B cell (primary cell): Measurements from ENCODE around the gene DCPS. TPM values are rescaled to one million over a fixed set of nuclear protein-coding genes. Genes with fewer than 3 reads are reported as not detected.

ENCODE experiments used
- ATAC-seq: fragments of 200-7000 bp; cut with Tn5 transposase; one replicate; pipeline ENCODE4 v1.10.0; 2021; ENCODE audit warnings: low read depth, mild to moderate bottlenecking, moderate number of reproducible peaks, moderate library complexity
- CTCF ChIA-PET: fragments of 350-600 bp; sonication (Branson Sonifier 250); formaldehyde crosslinking; loops from one replicate; lab custom pipeline; 2021; ENCODE audit warnings: antibody characterized with exemption, inconsistent platforms; lab: Charles Lee
- POLR2A ChIA-PET: fragments of 350-600 bp; sonication (Branson Sonifier 250); formaldehyde crosslinking; loops from one replicate; lab custom pipeline; 2021; ENCODE audit warnings: antibody characterized with exemption; lab: Charles Lee
- DNase-seq: peaks from one replicate; pipeline ENCODE4 v3.0.0; 2013
- H2AFZ ChIP-seq: 2 replicates; pipeline ENCODE4 v1.6.1; 2012; ENCODE audit warnings: mild to moderate bottlenecking, low read depth, low read length; ENCODE audit not compliant: insufficient read depth, poor library complexity, severe bottlenecking
- H3K27ac ChIP-seq, 2 donors: 1 replicate in 1 of 2; 2 replicates in 1 of 2; pipeline ENCODE4 v1.5.1; 2012 to 2013; ENCODE audit warnings: low read length in 2 of 2, mild to moderate bottlenecking in 2 of 2, moderate library complexity in 1 of 2
- H3K27me3 ChIP-seq, 4 experiments: fragments of 200-600 bp in 1 of 4; sonication (generic) in 1 of 4; replicated peaks in 1 of 4; 1 replicate in 2 of 4; 2 replicates in 2 of 4; pipeline versions ENCODE4 v1.6.1 to v1.7.0; 2013 to 2016; ENCODE audit warnings: low read length in 3 of 4, mild to moderate bottlenecking in 2 of 4, mixed read lengths in 1 of 4, moderate library complexity in 1 of 4; ENCODE audit not compliant: insufficient read depth in 4 of 4, control insufficient read depth in 3 of 4; ENCODE audit errors: control extremely low read depth in 1 of 4
- H3K36me3 ChIP-seq, 2 experiments: replicated peaks in 1 of 2; 1 replicate in 1 of 2; 2 replicates in 1 of 2; pipeline versions ENCODE4 v1.6.1 to v1.7.1; 2013; ENCODE audit warnings: low read length in 1 of 2; ENCODE audit not compliant: insufficient read depth in 2 of 2, control insufficient read depth in 1 of 2; ENCODE audit errors: control extremely low read depth in 1 of 2, extremely low read depth in 1 of 2
- H3K4me1 ChIP-seq, 2 donors: fragments of 200-600 bp in 1 of 2; sonication (generic) in 1 of 2; 1 replicate in 1 of 2; 2 replicates in 1 of 2; pipeline versions ENCODE4 v1.5.1 to v1.6.1; 2013 to 2017; ENCODE audit warnings: low read length in 2 of 2; ENCODE audit not compliant: control insufficient read depth in 2 of 2, insufficient read depth in 2 of 2
- H3K4me2 ChIP-seq: replicated peaks from 2 replicates; pipeline ENCODE3; 2012; ENCODE audit warnings: mild to moderate bottlenecking, low read depth, low read length; ENCODE audit not compliant: poor library complexity, severe bottlenecking
- H3K4me3 ChIP-seq, 5 experiments: fragments of 200-600 bp in 1 of 5; sonication (generic) in 1 of 5; 1 replicate in 3 of 5; 2 replicates in 2 of 5; pipeline versions ENCODE4 v1.5.1 to v1.7.0; 2011 to 2016; ENCODE audit warnings: low read length in 4 of 5, mild to moderate bottlenecking in 4 of 5, low read depth in 2 of 5, control low read depth in 1 of 5, moderate library complexity in 1 of 5; ENCODE audit not compliant: insufficient read depth in 1 of 5; ENCODE audit errors: control extremely low read depth in 1 of 5, extremely low read depth in 1 of 5
- H3K79me2 ChIP-seq: fragments of 200-600 bp; sonication (generic); one replicate; pipeline ENCODE4 v1.6.0; 2016; ENCODE audit warnings: low read length; ENCODE audit not compliant: control insufficient read depth, insufficient read depth
- H3K9ac ChIP-seq: fragments of 200-600 bp; sonication (generic); 2 replicates; pipeline ENCODE4 v1.6.1; 2017; ENCODE audit warnings: mild to moderate bottlenecking, low read length, moderate library complexity
- H3K9me3 ChIP-seq, 3 donors: one replicate each; pipeline versions ENCODE4 v1.6.1 to v1.7.1; 2013; ENCODE audit warnings: low read length in 2 of 3; ENCODE audit not compliant: control insufficient read depth in 2 of 3, insufficient read depth in 1 of 3; ENCODE audit errors: control extremely low read depth in 1 of 3
- H4K20me1 ChIP-seq: 2 replicates; pipeline ENCODE4 v1.6.0; 2012; ENCODE audit warnings: mild to moderate bottlenecking, low read length; ENCODE audit not compliant: insufficient read depth, control insufficient read depth, poor library complexity, severe bottlenecking
- H3K27ac Mint-ChIP-seq: one replicate; pipeline ENCODE4 v1.8.0; 2021; ENCODE audit warnings: mixed read lengths
- H3K27me3 Mint-ChIP-seq: one replicate; pipeline ENCODE4 v1.8.0; 2021; ENCODE audit warnings: mixed read lengths
- H3K4me1 Mint-ChIP-seq: one replicate; pipeline ENCODE4 v1.8.0; 2021; ENCODE audit warnings: mixed read lengths
- H3K4me3 Mint-ChIP-seq: one replicate; pipeline ENCODE4 v1.8.0; 2021; ENCODE audit warnings: mixed read lengths
- H3K9me3 Mint-ChIP-seq: one replicate; pipeline ENCODE4 v1.8.0; 2022; ENCODE audit warnings: mixed read lengths; ENCODE audit not compliant: insufficient read depth
- CTCF ChIP-seq: fragments of 200-600 bp; IDR thresholded peaks from one replicate; pipeline ENCODE4 v1.8.0; 2022; ENCODE audit warnings: antibody characterized with exemption, mild to moderate bottlenecking
- EZH2 ChIP-seq: IDR thresholded peaks from 2 replicates; pipeline ENCODE4 v1.6.1; 2012; ENCODE audit warnings: borderline replicate concordance, low read depth, mild to moderate bottlenecking, moderate library complexity, low read length; ENCODE audit not compliant: insufficient read depth, poor library complexity, severe bottlenecking
- WGBS: methylation state at CpG from one replicate; pipeline ENCODE4 v1.1.5; 2013; ENCODE audit warnings: missing lambda C conversion rate; ENCODE audit not compliant: insufficient coverage; 5-methylcytosine and 5-hydroxymethylcytosine counted together
- intact Hi-C: fragments of 100-400 bp; cut with micrococcal nuclease; formaldehyde crosslinking; loops from one replicate; pipeline ENCODE4 v1.10.0; 2022
- polyA plus RNA-seq: library from polyadenylated mRNA; depleted of rRNA; stranded (reverse); fragments of >200 nt; gene quantifications from 2 replicates; pipeline ENCODE4 v1.2.3, GENCODE V29; 2012
- total RNA-seq, 2 donors: library from RNA; stranded (reverse); fragments of 120-200 nt in 1 of 2; gene quantifications; 1 replicate in 1 of 2; 2 replicates in 1 of 2; pipeline versions ENCODE4 v1.2.3 to v1.2.4, GENCODE V29; 2013 to 2022

The DCPS gene
- total and polyA plus RNA-seq, 2 donors (not counting 1 experiment from before 2014, with no cell fraction given) = 21.7 to 37.1 TPM

DNA sequence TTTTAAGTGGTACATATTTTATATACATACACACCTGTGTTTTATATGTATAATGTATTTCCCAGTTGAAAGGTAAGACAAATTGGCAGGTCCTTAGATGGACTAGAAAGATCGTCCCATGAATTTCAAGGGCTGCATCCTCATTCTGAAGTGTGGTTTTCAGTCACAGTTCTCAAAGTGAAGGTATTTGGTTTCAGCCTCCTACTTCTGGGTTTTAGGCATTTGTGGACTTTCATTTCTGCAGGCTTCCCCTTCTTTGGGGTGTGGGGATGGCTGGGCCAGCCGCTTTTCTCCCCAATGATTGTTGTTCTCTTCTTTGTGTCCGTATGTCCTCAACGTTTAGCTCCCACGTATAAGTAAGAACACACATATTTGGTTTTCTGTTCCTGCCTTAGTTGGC lies 10.0 kb downstream of the DCPS start:
- ChIA-PET CTCF (interaction anchor here (1.3 kb wide), 1 partner anchor 10 kb away, joined by 3 read pairs; the partner anchor contains the start of gene DCPS), POLR2A (no interaction called here)
- 90% methylated on average over 4 of the region's 5 CpGs for WGBS
- Histone ChIP-seq H3K36me3 (peaks cover 0 to 49% of the 10 kb centered on the region in 2 experiments), H2AFZ (no peak overlapping the region), H3K79me2 (peaks cover 51% of the 10 kb centered on the region), H3K4me1 (peaks cover 10 to 18% of the 10 kb centered on the region in 2 donors), H3K9me3 (no peaks in the 10 kb centered on the region), H3K4me2 (no peak overlapping the region), H3K27me3 (no peaks in the 10 kb centered on the region), H3K9ac (no peak overlapping the region), H3K4me3 (no peak overlapping the region), H3K27ac (no peak overlapping the region), H4K20me1 (peaks cover 29% of the 10 kb centered on the region)
- H3K27me3 Mint-ChIP-seq = no peaks in the 10 kb centered on the region
- H3K9me3 Mint-ChIP-seq = no peaks in the 10 kb centered on the region
- ATAC-seq (no peak), DNase-seq (no peak)
- H3K27ac Mint-ChIP-seq = no peak overlapping the region
- no peak for TF ChIP-seq CTCF
- no peak for TF ChIP-seq EZH2
- H3K4me3 Mint-ChIP-seq = no peak overlapping the region
- intact Hi-C loops = no loop called here
- peaks cover 33% of the 10 kb centered on the region for H3K4me1 Mint-ChIP-seq

- no peaks in the 10 kb centered on the region for H3K27me3 ChIP-seq
- H3K4me1 ChIP-seq = peaks cover 10 to 12% of the 10 kb centered on the region in 2 donors
- no peak overlapping the region for H3K4me3 Mint-ChIP-seq
- H3K4me1 Mint-ChIP-seq = peaks cover 30% of the 10 kb centered on the region
- ATAC-seq (no peak), DNase-seq (no peak)
- ChIA-PET CTCF (no interaction called here), POLR2A (no interaction called here)
- no peaks in the 10 kb centered on the region for H3K27me3 Mint-ChIP-seq
- H3K27ac ChIP-seq = no peak overlapping the region
- no peaks in the 10 kb centered on the region for H3K9me3 ChIP-seq
- H3K9me3 Mint-ChIP-seq = no peaks in the 10 kb centered on the region
- no peak overlapping the region for H3K4me2 ChIP-seq
- TF ChIP-seq EZH2 (no peak), CTCF (no peak)
- H2AFZ ChIP-seq = no peak overlapping the region
- peaks cover 0 to 43% of the 10 kb centered on the region in 2 experiments for H3K36me3 ChIP-seq
- WGBS = 29% methylated on average over 1 of the region's 1 CpG
- no peak overlapping the region for H3K9ac ChIP-seq
- intact Hi-C loops = no loop called here
- H3K4me3 ChIP-seq = no peak overlapping the region
- no peak overlapping the region for H3K27ac Mint-ChIP-seq
- peaks cover 18% of the 10 kb centered on the region for H4K20me1 ChIP-seq
- H3K79me2 ChIP-seq = peaks cover 54% of the 10 kb centered on the region
These were observed 13.5 kb downstream of the DCPS start for GRCh38 chr11:126317432-126317755.
